HepG2 (cell line): ENCODE data around the gene CER1. TPM values are rescaled to one million over a fixed set of nuclear protein-coding genes. Genes with fewer than 3 reads are reported as not detected.
A peak's percentile ranks its signal among the peaks of the same experiment; 100 is the strongest.

Experiments used
- ARID3A ChIP-seq: IDR thresholded peaks from 2 replicates; pipeline ENCODE4 v1.6.1; 2012; ENCODE audit warnings: low read depth, low read length, improper control_type of control experiment
- DDIT3 ChIP-seq: sonication (generic); formaldehyde crosslinking; IDR thresholded peaks from 2 replicates; pipeline ENCODE4 v1.4.0; 2020; ENCODE audit warnings: mild to moderate bottlenecking, missing genetic modification reagents
- EEA1 ChIP-seq: sonication (generic); formaldehyde crosslinking; IDR thresholded peaks from 2 replicates; pipeline ENCODE4 v1.5.1; 2020; ENCODE audit warnings: mild to moderate bottlenecking, missing genetic modification reagents, borderline replicate concordance
- ELF1 ChIP-seq: sonication (generic); formaldehyde crosslinking; IDR thresholded peaks from 2 replicates; pipeline ENCODE4 v1.4.0; 2020; ENCODE audit warnings: missing genetic modification reagents
- EP300 ChIP-seq, 3 experiments: sonication (generic) in 1 of 3; formaldehyde crosslinking in 1 of 3; IDR thresholded peaks; 2 replicates each; pipeline versions ENCODE4 v1.5.1 to v1.6.1; 2011 to 2020; ENCODE audit warnings: low read depth in 2 of 3, low read length in 2 of 3, borderline replicate concordance in 1 of 3, improper control_type of control experiment in 1 of 3, mild to moderate bottlenecking in 1 of 3, missing genetic modification reagents in 1 of 3, moderate library complexity in 1 of 3
- KAT8 ChIP-seq: IDR thresholded peaks from 2 replicates; pipeline ENCODE4 v1.6.1; 2016; ENCODE audit warnings: missing genetic modification reagents, missing compliant biosample characterization
- KDM4B ChIP-seq: sonication (generic); formaldehyde crosslinking; IDR thresholded peaks from 2 replicates; pipeline ENCODE4 v1.4.0; 2020; ENCODE audit warnings: missing genetic modification reagents
- MTF1 ChIP-seq: sonication (generic); formaldehyde crosslinking; IDR thresholded peaks from 2 replicates; pipeline ENCODE4 v1.5.0; 2020; ENCODE audit warnings: missing genetic modification reagents
- MXD4 ChIP-seq: IDR thresholded peaks from 2 replicates; pipeline ENCODE4 v1.6.1; 2016; ENCODE audit warnings: mild to moderate bottlenecking, missing biosample characterization, missing genetic modification reagents
- NFE2 ChIP-seq: sonication (generic); formaldehyde crosslinking; IDR thresholded peaks from 2 replicates; pipeline ENCODE4 v1.4.0; 2020; ENCODE audit warnings: missing genetic modification reagents
- NFE2L1 ChIP-seq: sonication (generic); formaldehyde crosslinking; IDR thresholded peaks from 2 replicates; pipeline ENCODE4 v1.4.0; 2020; ENCODE audit warnings: missing genetic modification reagents, mild to moderate bottlenecking, borderline replicate concordance
- NFIB ChIP-seq: sonication (generic); formaldehyde crosslinking; IDR thresholded peaks from 2 replicates; pipeline ENCODE4 v1.9.0; 2021; ENCODE audit warnings: missing genetic modification reagents, mild to moderate bottlenecking, borderline replicate concordance
- RXRB ChIP-seq: IDR thresholded peaks from 2 replicates; pipeline ENCODE4 v1.6.1; 2016; ENCODE audit warnings: borderline replicate concordance, missing genetic modification reagents, missing compliant biosample characterization
- SCMH1 ChIP-seq: sonication (generic); formaldehyde crosslinking; IDR thresholded peaks from 2 replicates; pipeline ENCODE4 v1.9.0; 2021; ENCODE audit warnings: missing genetic modification reagents, mild to moderate bottlenecking, borderline replicate concordance
- SMAD3 ChIP-seq: sonication (generic); formaldehyde crosslinking; IDR thresholded peaks from 2 replicates; pipeline ENCODE4 v1.4.0; 2020; ENCODE audit warnings: missing genetic modification reagents
- SMARCC2 ChIP-seq: fragments of 450-650 bp; IDR thresholded peaks from 2 replicates; pipeline ENCODE4 v1.6.1; 2017; ENCODE audit warnings: antibody characterized with exemption, mild to moderate bottlenecking
- SRF ChIP-seq: IDR thresholded peaks from 2 replicates; pipeline ENCODE4 v1.6.1; 2011; ENCODE audit warnings: mild to moderate bottlenecking, low read depth, low read length, moderate library complexity
- SRY ChIP-seq: sonication (generic); formaldehyde crosslinking; IDR thresholded peaks from 2 replicates; pipeline ENCODE4 v1.8.0; 2022; ENCODE audit warnings: mild to moderate bottlenecking, missing genetic modification reagents
- SUZ12 ChIP-seq: fragments of 150-350 bp; IDR thresholded peaks from 2 replicates; pipeline ENCODE4 v1.6.1; 2014; ENCODE audit warnings: low read depth, low read length
- THAP7 ChIP-seq: sonication (generic); formaldehyde crosslinking; IDR thresholded peaks from 2 replicates; pipeline ENCODE4 v1.8.1; 2023; ENCODE audit warnings: mild to moderate bottlenecking, missing genetic modification reagents
- ZFP37 ChIP-seq: sonication (generic); formaldehyde crosslinking; IDR thresholded peaks from 2 replicates; pipeline ENCODE4 v1.4.0; 2020; ENCODE audit warnings: missing genetic modification reagents, borderline replicate concordance
- ZFP90 ChIP-seq: sonication (generic); formaldehyde crosslinking; IDR thresholded peaks from 2 replicates; pipeline ENCODE4 v1.8.0; 2022; ENCODE audit warnings: missing genetic modification reagents, mild to moderate bottlenecking, inconsistent platforms, borderline replicate concordance
- ZFY ChIP-seq: sonication (generic); formaldehyde crosslinking; IDR thresholded peaks from 2 replicates; pipeline ENCODE4 v1.4.0; 2020; ENCODE audit warnings: missing genetic modification reagents
- ZNF124 ChIP-seq: sonication (generic); formaldehyde crosslinking; IDR thresholded peaks from 2 replicates; pipeline ENCODE4 v1.4.0; 2020; ENCODE audit warnings: missing genetic modification reagents
- ZNF292 ChIP-seq: sonication (generic); formaldehyde crosslinking; IDR thresholded peaks from 2 replicates; pipeline ENCODE4 v1.8.1; 2022; ENCODE audit warnings: mild to moderate bottlenecking, low read depth, missing genetic modification reagents, borderline replicate concordance
- ZNF354B ChIP-seq: sonication (generic); formaldehyde crosslinking; IDR thresholded peaks from 2 replicates; pipeline ENCODE4 v1.8.0; 2022; ENCODE audit warnings: mild to moderate bottlenecking, missing genetic modification reagents
- ZNF552 ChIP-seq: sonication (generic); formaldehyde crosslinking; IDR thresholded peaks from 2 replicates; pipeline ENCODE4 v1.9.0; 2022; ENCODE audit warnings: missing genetic modification reagents, mild to moderate bottlenecking, borderline replicate concordance
- ZNF724P ChIP-seq: sonication (generic); formaldehyde crosslinking; IDR thresholded peaks from 2 replicates; pipeline ENCODE4 v1.8.0; 2022; ENCODE audit warnings: missing genetic modification reagents, borderline replicate concordance
- ZNF761 ChIP-seq: sonication (generic); formaldehyde crosslinking; conservative IDR thresholded peaks from 2 replicates; pipeline ENCODE4 v1.4.0; 2020; ENCODE audit warnings: mild to moderate bottlenecking, missing genetic modification reagents
- polyA plus RNA-seq, 8 experiments: library from polyadenylated mRNA; depleted of rRNA in 3 of 8; stranded (reverse) in 7 of 8; unstranded in 1 of 8; fragments of >200 nt; fragmentation: Illumina TruSeq in 4 of 8; extraction: Trizol in 4 of 8; gene quantifications; 2 replicates each; pipeline versions ENCODE4 v1.2.1 to v1.2.3, GENCODE V29; 2011 to 2016; ENCODE audit warnings: low read depth in 4 of 8, missing spikeins in 1 of 8, mixed read lengths in 1 of 8; ENCODE audit not compliant: insufficient read depth in 1 of 8
- total RNA-seq, 5 experiments: library from RNA; depleted of rRNA; stranded (reverse); fragments of >200 nt; fragmentation: Illumina TruSeq; extraction: Trizol; gene quantifications; 2 replicates each; pipeline ENCODE4 v1.2.3, GENCODE V29; 2016; ENCODE audit warnings: low read depth in 1 of 5

Gene CER1
- total and polyA plus RNA-seq, 2 of the 13 experiments (the other 11 are each of a cell fraction or from before 2014, with no cell fraction given), result 0.18 TPM; not detected in 1

- no peak for TF ChIP-seq ZNF354B (CRISPR knock-in tag)
- peak; percentile 85; the same call in 1 of the 2 replicates for TF ChIP-seq SRY (CRISPR knock-in tag)
- TF ChIP-seq EP300 (IDR thresholded peaks at IDR 0.05; ENCODE audit: low read depth in 2 of 2, low read length in 2 of 2), result no peak
- TF ChIP-seq EP300 (CRISPR knock-in tag; IDR thresholded peaks at IDR 0.05; ENCODE audit: borderline replicate concordance), result 0 out of 2 replicates have a peak, but pooled peaks have one; percentile 35
- TF ChIP-seq NFIB (CRISPR knock-in tag), result no peak
- TF ChIP-seq DDIT3 (CRISPR knock-in tag), result no peak
- peak; percentile 50; the same call in 1 of the 2 replicates for TF ChIP-seq EEA1 (CRISPR knock-in tag)
- no peak for TF ChIP-seq NFE2 (CRISPR knock-in tag)
- TF ChIP-seq SCMH1 (CRISPR knock-in tag), result no peak
- TF ChIP-seq ZFY (CRISPR knock-in tag), result peak; percentile 94
- TF ChIP-seq ZNF552 (CRISPR knock-in tag), result no peak
- TF ChIP-seq ZNF124, result peak; percentile 73; the same call in 1 of the 2 replicates
- TF ChIP-seq ZNF292 (CRISPR knock-in tag), result no peak
- TF ChIP-seq RXRB (CRISPR knock-in tag), result 0 out of 2 replicates have a peak, but pooled peaks have one; percentile 23
- TF ChIP-seq ZFP90 (CRISPR knock-in tag), result peak; percentile 60; the same call in 1 of the 2 replicates
- no peak for TF ChIP-seq ZFP37
- TF ChIP-seq SMAD3 (CRISPR knock-in tag), result no peak
- no peak for TF ChIP-seq KDM4B (CRISPR knock-in tag)
- peak; percentile 73 for TF ChIP-seq ELF1
- TF ChIP-seq NFE2L1 (CRISPR knock-in tag), result no peak
- TF ChIP-seq SUZ12, result no peak
- TF ChIP-seq MTF1 (CRISPR knock-in tag), result no peak
- TF ChIP-seq ARID3A, result no peak
- TF ChIP-seq SRF, result no peak
- 0 out of 2 replicates have a peak, but pooled peaks have one; percentile 22 for TF ChIP-seq ZNF761 (CRISPR knock-in tag)
- peak; percentile 78; the same call in 1 of the 2 replicates for TF ChIP-seq ZNF724P (CRISPR knock-in tag)
- TF ChIP-seq SMARCC2, result no peak
- TF ChIP-seq KAT8 (CRISPR knock-in tag), result peak; percentile 87
- TF ChIP-seq MXD4 (CRISPR knock-in tag), result 0 out of 2 replicates have a peak, but pooled peaks have one; percentile 43
- 0 out of 2 replicates have a peak, but pooled peaks have one; percentile 76 for TF ChIP-seq THAP7 (CRISPR knock-in tag)
These were observed 29.2 kb downstream of the CER1 start, which contains the start of gene ZDHHC21 (continued) for GRCh38 chr9:14693251-14693861.
